Measurements from ENCODE around the gene RFC3.

RFC3 gene

DNA sequence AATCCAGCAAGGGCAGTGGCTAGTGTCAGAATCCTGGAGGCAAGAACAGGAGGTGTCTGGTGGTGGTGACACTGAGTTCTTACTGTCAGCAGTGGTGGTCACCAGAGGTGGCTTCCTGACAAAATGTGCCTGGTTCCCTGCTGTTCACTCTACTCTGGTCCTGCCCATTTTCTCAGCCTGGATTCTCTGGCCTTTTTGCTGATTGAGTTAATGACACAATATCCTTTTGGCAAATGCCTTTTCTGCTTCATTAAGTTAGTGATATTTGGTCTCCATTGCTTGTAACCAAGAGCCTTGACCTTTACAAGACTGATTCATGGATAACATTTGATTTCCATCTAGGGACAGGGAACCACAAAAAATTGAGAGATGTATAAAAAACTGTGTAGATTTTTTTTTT lies 51.1 kb downstream of the RFC3 start:
- DNase-seq: no peak

- no peak for DNase-seq
Measured at GRCh38 chr13:33870046-33870668, 52.2 kb downstream of the RFC3 start.

GRCh38 chr13:33871207-33872004 lies 53.5 kb downstream of the RFC3 start:
- no peak for DNase-seq

DNA sequence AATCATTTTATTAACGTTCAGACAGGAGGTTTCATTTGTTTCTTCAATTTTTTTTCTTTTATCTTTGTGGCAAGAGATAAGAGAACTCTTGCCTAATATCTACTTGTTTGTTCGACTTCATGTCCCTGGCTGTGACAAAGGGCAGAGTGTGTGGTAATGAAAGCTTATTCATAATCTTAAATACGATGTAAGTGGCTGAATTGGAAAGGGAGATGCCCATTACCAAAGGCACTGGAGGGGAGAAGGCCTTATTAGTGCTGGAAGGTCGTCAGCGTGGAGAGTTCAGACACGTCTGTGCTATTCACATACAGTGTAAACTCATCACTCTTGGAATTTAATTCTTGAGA lies 54.0 kb downstream of the RFC3 start:
- no peak for DNase-seq

DNA sequence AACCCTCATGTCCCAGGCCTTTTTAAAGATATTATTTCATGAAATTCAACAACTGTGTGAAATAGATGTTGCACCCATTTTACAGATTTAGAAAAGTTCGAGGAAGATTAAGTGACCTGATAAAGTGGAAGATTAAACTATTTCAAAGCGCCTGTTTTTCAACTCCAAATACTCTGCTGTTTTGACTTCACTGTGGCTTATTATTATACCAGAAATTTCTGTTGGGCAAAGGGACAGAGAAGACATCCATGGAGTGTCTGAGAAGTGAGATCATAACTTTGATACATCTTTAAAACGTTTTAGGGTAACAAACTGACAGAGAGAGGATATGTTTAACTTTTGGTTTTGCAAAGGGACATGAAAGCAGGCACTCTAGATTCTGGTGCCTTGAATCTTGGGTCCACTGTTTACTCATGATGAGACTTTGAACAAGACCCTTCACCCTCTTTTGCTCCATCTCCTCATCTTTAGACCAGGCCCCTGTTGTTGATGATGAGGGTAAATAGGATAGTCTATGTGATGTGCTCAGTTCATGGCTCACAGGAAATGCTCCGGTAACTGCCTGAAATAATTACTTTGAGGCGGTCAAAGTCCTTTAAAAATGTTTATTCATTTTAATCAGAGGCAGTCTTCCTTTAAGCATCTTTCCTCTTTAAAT lies 55.4 kb downstream of the RFC3 start:
- no peak for DNase-seq

DNA sequence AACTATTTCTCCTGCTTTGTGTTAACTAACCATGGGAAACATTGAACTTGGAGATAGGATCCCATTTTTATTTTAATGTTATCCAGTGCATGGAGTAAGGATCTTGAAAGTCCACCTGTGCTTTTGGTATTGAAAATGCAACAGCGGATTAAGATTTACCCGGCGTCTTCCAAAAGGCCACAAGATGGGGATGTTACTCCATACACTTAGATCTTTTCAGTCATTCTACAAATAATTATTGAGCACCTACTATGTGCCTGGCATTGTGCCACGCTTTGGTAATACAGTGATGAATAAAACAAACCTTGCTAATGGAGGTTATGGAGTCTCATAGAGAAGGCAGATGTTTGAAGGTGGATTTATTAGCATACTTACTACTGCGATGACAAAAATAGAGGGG lies 56.9 kb downstream of the RFC3 start:
- DNase-seq: no peak

- no peak for DNase-seq
Measured at GRCh38 chr13:33875618-33876401, 57.9 kb downstream of the RFC3 start.

DNA sequence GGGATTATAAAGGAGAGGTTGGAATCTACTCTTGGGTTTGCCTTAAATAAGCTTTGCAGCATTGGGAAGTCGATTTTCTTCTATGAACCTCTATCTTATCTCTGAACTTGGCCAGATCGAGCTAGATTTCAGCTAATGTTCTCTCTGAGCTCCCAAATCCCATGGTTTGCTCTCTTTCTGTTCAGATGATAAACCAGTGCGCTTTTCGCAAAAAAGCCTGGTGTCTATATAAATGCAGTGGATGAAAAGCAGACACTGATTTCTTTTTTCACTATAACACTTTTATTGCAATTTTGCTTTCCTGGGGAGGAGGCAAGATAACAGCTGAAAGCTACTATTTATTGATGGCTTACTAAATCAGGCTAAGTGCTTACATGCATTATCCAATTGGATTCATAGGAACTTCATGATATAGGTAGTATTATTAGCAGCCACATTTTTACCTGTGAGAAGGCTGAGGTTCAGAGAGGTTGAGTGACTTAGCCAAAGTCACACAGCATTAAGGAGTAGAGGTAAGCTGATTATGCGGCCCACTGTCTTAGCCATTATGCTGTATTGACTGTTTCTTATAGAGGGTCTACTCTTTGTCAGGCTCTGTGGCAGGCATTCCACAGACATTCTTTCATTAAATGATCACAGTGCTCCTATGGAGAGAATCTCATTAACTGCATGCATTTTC lies 58.9 kb downstream of the RFC3 start:
- no peak for DNase-seq

- DNase-seq: no peak
Measured at GRCh38 chr13:33879118-33879517, 61.2 kb downstream of the RFC3 start.

DNA sequence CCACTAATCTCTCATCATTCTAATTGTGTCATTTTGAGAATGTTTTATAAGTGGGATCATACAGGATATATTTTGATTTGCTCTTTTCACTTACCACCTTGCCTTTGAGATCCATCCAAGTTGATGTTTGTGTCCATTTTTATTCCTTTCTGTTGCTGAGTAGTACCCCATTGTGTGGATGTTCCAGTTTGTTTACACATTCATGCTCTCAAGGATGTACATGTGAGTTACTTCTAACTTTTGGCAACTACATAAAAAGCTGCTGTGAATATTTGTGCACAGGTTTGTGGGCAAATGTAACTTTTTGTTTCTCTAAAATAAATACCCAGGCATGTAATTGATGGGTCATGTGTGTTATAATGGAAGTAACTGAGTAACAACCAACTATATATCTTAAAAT lies 64.9 kb downstream of the RFC3 start:
- DNase-seq: no peak

DNA sequence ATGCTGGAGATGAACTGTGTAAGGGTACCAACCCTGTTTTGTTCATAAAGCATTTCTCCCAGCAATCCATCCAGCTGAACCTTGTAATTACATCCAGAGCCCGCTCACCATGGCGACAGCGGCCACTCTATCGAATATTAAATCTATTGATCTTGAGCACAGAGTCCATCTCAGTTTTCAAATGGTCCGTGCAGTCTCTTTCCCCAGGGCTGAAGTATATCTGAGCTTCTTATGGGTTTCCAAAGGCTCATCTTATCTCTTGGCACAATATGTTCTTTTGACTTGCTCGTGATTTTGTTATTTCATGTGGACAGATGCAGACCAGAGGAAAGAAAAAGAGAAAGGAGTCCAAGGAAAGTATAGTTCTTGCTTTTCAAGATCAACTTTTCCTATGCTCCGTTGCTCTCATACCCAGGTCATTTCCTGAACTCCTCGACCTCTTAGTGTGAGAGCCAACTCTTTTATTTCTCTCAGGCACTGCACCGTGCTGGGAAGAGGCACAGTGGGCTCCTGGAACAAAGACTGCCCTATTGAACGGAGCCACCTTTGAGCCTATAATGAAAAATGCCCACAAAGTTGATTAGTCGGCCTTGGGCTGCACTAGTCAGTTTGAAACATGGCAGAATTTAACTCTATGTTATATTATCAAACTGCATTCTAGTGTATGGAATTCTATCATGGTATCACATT lies 66.7 kb downstream of the RFC3 start:
- DNase-seq: no peak
